Stimulated activated CD4-positive, alpha-beta T cell treated with anti-CD3 and anti-CD28 coated beads, Interleukin-1b, Interleukin-23, amount 100 ng/mL, for 24 hours (primary cell): Measurements from ENCODE around the gene SLC38A4.

Source experiments
- DNase-seq, 4 experiments: peaks; one replicate each; pipeline ENCODE4 v3.0.0-alpha.2; 2020; ENCODE audit warnings: low read depth in 4 of 4, low spot score in 1 of 4

Gene SLC38A4

DNA sequence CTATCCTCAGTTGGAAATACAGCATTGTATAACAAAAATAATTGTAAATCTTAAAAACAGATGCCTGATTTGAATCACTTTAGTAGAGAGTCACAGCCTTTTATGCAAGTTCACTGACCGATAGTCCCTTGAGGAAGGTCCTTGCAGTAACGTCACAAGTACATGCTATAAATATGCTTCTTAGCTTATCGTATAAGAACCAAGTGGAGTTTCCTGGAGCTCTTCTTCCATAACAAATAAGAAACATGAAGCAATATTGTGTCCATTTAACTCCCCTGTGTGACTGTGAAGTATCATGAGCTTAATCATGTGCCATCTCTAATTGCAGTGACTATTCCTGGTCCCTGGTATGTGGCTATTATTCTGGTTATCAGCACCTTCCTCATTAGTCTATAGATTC, 107.9 kb downstream of the SLC38A4 start:
- DNase-seq: no peak

- DNase-seq: no peak
Measured at GRCh38 chr12:46717159-46717558, 108.6 kb downstream of the SLC38A4 start.
